ENCODE results near the gene HHIP. TPM values are rescaled to one million over a fixed set of nuclear protein-coding genes. Genes with fewer than 3 reads are reported as not detected.

Gene HHIP
- total and polyA plus RNA-seq, 4 donors: 3.3 to 14.0 (median 6.6) TPM

DNA sequence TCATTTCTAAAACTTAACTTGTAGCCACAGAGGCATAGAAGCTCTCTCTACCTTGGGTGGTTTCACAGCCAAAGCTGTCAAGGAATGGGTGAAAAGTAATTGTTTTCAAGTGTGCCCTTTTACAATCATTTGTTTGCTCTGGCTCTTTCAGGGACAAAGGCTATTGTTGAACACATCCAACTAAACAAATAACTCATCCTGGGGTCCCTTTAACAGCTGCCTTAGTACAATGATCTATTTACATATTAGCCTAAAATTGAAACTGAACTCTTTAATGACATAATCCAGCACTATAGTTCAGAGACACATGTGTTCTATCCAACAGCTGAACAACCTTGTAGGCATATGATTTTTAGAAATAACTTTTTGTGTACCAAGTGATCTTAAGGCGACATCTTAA is 3.7 kb downstream of the HHIP start:
- H3K4me1 ChIP-seq (ENCODE audit: control insufficient read depth in 4 of 4, insufficient read depth in 4 of 4, low read length in 3 of 4): peaks cover 0 to 14% (median 7%) of the 10 kb centered on the region in 4 donors
- no peaks in the 10 kb centered on the region for H3K36me3 ChIP-seq (ENCODE audit: control insufficient read depth in 4 of 4, insufficient read depth in 3 of 4, low read depth in 1 of 4, low read length in 3 of 4)
- no peak overlapping the region for H3K4me3 ChIP-seq (ENCODE audit: low read depth in 1 of 3, low read length in 3 of 3)
- WGBS: 85% methylated on average over 1 of the region's 1 CpG
- no peaks in the 10 kb centered on the region for H3K9me3 ChIP-seq (ENCODE audit: control insufficient read depth in 4 of 4, low read length in 3 of 4)
- TF ChIP-seq RAD21 (IDR thresholded peaks at IDR 0.05) (no peak), YY1 (IDR thresholded peaks at IDR 0.05) (no peak), HNF4G (IDR thresholded peaks at IDR 0.05) (no peak), FOXA2 (IDR thresholded peaks at IDR 0.05) (no peak), HNF4A (conservative IDR thresholded peaks at IDR 0.05) (no peak), JUND (IDR thresholded peaks at IDR 0.05) (no peak), TAF1 (conservative IDR thresholded peaks at IDR 0.05) (no peak)
- TF ChIP-seq, protein P1, sequence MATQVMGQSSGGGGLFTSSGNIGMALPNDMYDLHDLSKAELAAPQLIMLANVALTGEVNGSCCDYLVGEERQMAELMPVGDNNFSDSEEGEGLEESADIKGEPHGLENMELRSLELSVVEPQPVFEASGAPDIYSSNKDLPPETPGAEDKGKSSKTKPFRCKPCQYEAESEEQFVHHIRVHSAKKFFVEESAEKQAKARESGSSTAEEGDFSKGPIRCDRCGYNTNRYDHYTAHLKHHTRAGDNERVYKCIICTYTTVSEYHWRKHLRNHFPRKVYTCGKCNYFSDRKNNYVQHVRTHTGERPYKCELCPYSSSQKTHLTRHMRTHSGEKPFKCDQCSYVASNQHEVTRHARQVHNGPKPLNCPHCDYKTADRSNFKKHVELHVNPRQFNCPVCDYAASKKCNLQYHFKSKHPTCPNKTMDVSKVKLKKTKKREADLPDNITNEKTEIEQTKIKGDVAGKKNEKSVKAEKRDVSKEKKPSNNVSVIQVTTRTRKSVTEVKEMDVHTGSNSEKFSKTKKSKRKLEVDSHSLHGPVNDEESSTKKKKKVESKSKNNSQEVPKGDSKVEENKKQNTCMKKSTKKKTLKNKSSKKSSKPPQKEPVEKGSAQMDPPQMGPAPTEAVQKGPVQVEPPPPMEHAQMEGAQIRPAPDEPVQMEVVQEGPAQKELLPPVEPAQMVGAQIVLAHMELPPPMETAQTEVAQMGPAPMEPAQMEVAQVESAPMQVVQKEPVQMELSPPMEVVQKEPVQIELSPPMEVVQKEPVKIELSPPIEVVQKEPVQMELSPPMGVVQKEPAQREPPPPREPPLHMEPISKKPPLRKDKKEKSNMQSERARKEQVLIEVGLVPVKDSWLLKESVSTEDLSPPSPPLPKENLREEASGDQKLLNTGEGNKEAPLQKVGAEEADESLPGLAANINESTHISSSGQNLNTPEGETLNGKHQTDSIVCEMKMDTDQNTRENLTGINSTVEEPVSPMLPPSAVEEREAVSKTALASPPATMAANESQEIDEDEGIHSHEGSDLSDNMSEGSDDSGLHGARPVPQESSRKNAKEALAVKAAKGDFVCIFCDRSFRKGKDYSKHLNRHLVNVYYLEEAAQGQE (IDR thresholded peaks at IDR 0.05): no peak
- TF ChIP-seq, protein P2, sequence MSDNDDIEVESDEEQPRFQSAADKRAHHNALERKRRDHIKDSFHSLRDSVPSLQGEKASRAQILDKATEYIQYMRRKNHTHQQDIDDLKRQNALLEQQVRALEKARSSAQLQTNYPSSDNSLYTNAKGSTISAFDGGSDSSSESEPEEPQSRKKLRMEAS (IDR thresholded peaks at IDR 0.05): no peak
- TF ChIP-seq, protein P3, sequence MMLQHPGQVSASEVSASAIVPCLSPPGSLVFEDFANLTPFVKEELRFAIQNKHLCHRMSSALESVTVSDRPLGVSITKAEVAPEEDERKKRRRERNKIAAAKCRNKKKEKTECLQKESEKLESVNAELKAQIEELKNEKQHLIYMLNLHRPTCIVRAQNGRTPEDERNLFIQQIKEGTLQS (IDR thresholded peaks at IDR 0.05): no peak
- H3K27ac ChIP-seq (ENCODE audit: low read depth in 1 of 2, low read length in 2 of 2): no peak overlapping the region
- no peak overlapping the region for H3K9ac ChIP-seq (ENCODE audit: low read depth in 1 of 2, low read length in 2 of 2)
- H3K27me3 ChIP-seq (ENCODE audit: control insufficient read depth in 4 of 4, insufficient read depth in 4 of 4, low read length in 3 of 4): peaks cover 0 to 16% (median 2%) of the 10 kb centered on the region in 4 donors
- no peak for DNase-seq (ENCODE audit: low spot score)

DNA sequence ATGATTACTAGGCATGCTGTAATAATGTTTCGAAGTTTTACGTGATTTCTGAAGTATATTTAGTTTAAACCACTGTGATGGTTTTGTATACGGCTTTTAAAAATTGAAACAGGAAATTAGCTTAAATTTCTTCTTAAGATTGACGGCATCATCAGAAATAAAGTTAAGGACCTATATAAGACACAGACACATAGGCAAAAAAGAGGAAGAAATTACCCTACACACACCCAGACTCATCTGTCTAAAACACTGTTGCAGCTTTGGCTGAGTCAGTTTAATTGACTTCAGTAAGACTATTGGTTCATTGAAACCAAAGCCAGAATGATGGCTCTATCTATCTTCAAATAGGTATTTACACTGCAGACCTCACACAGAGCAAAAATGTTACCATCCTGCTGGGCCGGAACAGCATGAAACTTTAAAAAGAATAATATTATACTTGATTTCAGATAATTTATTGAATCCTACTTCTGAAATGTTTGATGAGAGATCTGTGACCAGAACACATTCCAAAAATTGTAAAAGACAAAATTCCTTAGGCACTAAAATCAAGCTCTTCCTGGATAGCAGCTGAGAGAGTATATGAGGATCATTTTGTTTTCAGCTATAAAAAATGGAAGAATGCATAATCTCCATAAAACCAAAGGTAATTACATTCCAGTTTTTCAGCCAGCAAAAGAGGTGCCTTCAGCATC is 4.5 kb downstream of the HHIP start:
- WGBS: 83% methylated on average over 5 of the region's 5 CpGs
- Histone ChIP-seq H3K4me1 (ENCODE audit: control insufficient read depth in 4 of 4, insufficient read depth in 4 of 4, low read length in 3 of 4) (peaks cover 0 to 14% (median 7%) of the 10 kb centered on the region in 4 donors), H3K27ac (ENCODE audit: low read depth in 1 of 2, low read length in 2 of 2) (no peak overlapping the region), H3K9ac (ENCODE audit: low read depth in 1 of 2, low read length in 2 of 2) (no peak overlapping the region), H3K36me3 (ENCODE audit: control insufficient read depth in 4 of 4, insufficient read depth in 3 of 4, low read depth in 1 of 4, low read length in 3 of 4) (no peaks in the 10 kb centered on the region), H3K9me3 (ENCODE audit: control insufficient read depth in 4 of 4, low read length in 3 of 4) (no peaks in the 10 kb centered on the region), H3K4me3 (ENCODE audit: low read depth in 1 of 3, low read length in 3 of 3) (no peak overlapping the region), H3K27me3 (ENCODE audit: control insufficient read depth in 4 of 4, insufficient read depth in 4 of 4, low read length in 3 of 4) (peaks cover 0 to 18% (median 2%) of the 10 kb centered on the region in 4 donors)
- TF ChIP-seq, protein P4, sequence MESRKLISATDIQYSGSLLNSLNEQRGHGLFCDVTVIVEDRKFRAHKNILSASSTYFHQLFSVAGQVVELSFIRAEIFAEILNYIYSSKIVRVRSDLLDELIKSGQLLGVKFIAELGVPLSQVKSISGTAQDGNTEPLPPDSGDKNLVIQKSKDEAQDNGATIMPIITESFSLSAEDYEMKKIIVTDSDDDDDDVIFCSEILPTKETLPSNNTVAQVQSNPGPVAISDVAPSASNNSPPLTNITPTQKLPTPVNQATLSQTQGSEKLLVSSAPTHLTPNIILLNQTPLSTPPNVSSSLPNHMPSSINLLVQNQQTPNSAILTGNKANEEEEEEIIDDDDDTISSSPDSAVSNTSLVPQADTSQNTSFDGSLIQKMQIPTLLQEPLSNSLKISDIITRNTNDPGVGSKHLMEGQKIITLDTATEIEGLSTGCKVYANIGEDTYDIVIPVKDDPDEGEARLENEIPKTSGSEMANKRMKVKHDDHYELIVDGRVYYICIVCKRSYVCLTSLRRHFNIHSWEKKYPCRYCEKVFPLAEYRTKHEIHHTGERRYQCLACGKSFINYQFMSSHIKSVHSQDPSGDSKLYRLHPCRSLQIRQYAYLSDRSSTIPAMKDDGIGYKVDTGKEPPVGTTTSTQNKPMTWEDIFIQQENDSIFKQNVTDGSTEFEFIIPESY (IDR thresholded peaks at IDR 0.05): no peak
- no peak for TF ChIP-seq JUND (IDR thresholded peaks at IDR 0.05)
- no peak for TF ChIP-seq SP1 (IDR thresholded peaks at IDR 0.05)
- no peak for TF ChIP-seq NR2F2 (IDR thresholded peaks at IDR 0.05)
- no peak for TF ChIP-seq HNF4G (IDR thresholded peaks at IDR 0.05)
- DNase-seq (ENCODE audit: low spot score): no peak
